Activated T-helper 1 cell treated with Interleukin-2 at 50 U/mL for 16 hours (primary cell): ENCODE measurements around the gene PDS5B.

Experiments
- DNase-seq: peaks from one replicate; pipeline ENCODE4 v3.0.0-alpha.2; 2020; ENCODE audit warnings: low read depth

PDS5B gene

GRCh38 chr13:32592082-32592481 is 5.8 kb downstream of the PDS5B start:
- DNase-seq, result no peak

GRCh38 chr13:32594157-32594738 is 8.0 kb downstream of the PDS5B start:
- no peak for DNase-seq

DNA sequence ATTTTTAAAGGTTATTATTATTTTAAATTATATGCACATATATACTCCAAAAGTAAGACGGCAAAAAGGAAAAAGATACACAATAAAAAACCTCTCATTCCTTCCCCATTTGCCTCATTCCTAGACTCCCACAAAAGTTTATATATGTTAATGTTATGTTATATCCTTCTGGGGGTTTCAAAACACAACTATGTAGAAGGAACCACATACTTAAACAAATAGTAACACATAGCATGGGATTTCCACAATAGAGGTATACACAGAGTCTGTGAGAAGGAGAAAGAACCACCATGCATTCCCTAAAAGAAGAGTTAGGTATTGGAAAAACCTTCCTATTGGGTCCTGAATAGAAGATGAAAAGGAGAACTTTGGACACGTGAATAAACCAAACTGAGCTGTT is 9.1 kb downstream of the PDS5B start:
- DNase-seq, result no peak

- DNase-seq, result no peak
Observed at GRCh38 chr13:32600890-32601289, 14.6 kb downstream of the PDS5B start.

DNA sequence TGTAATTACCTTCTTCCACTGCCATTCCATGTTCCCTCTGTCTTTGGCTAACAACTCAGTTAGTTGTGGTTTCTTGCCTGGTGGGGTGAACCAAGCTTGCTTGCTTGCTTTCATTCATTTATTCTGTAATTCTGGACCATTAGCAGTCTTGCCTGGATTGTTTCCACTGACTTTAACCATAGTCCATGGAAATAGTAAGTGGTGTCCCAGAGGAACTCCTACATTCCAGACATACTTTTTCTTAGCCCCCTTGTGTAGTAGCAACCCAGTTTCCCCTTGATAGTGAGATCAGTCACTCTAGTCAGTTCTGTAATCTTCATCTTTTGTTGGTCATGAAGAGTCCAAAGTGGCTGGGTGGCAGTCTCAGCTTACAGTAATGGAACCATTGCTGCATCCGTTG is 23.2 kb downstream of the PDS5B start:
- DNase-seq, result no peak

GRCh38 chr13:32610538-32610937 is 24.3 kb downstream of the PDS5B start:
- DNase-seq, result no peak

GRCh38 chr13:32610977-32611376 is 24.7 kb downstream of the PDS5B start:
- no peak for DNase-seq

DNA sequence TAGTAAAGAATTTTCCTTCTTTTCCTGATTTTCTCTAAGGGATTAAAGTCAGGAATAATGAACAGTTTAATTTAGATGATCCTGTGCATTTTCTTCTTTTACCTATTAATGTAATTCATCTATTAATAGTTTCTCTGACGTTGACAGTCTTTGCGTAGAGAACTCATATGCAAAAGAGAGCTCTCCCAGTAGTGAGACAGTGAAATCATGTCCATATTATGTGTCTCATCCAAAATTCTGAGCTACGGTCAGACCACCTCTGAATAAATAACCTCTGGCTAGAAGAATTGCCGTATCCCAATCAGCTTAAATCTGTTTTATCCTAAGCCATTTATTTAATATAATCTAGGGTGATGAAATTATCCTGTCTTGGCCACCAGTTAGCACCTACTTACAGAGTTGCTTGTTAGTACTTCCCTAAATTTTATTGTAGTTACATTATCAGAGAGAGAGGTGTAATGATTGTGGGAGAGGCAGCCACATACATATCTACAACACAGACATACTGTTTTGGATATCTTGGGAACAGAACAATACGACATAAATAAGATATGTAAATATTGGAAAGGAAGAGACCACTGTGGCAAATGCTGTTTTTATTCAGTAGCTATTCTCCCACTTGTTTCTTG is 30.7 kb downstream of the PDS5B start:
- no peak for DNase-seq

DNA sequence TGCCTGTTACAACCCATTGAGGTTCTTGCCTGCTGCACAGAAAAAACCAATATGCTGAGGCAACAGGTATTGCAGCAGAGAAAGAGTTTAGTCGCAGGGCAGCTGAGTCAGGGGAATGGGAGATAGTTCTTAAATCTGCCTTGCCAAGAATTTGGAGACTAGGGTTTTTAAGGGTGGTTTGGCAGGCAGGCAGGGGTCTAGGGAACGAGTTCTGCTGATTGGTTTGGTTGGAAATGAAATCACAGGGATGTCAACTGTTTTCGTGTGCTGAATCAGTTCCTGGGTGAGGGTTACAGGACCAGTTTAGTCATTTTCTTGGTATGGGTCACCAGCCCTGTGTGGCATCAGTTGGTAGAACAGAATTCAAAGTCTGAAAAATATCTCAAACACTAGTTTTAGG is 36.6 kb downstream of the PDS5B start:
- DNase-seq, result no peak

DNA sequence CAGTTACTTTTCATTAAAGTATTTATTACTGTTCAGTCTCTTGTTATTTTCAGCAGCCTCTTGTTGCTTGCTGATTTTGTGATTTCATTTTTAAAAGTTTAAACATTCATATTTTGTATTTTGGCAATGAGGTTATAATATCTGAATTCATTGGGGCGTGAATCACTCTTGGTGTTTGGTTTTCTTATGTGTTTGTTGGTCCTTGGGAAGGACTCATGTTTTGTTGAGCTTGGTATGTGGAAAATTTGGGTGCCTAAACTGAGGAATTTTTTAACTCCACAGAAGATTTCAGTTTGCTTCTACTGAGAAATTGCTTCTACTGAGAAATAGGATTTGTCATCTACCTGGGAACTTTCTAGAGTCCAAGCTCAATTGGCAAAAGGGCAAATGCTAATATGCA is 38.2 kb downstream of the PDS5B start:
- no peak for DNase-seq

DNA sequence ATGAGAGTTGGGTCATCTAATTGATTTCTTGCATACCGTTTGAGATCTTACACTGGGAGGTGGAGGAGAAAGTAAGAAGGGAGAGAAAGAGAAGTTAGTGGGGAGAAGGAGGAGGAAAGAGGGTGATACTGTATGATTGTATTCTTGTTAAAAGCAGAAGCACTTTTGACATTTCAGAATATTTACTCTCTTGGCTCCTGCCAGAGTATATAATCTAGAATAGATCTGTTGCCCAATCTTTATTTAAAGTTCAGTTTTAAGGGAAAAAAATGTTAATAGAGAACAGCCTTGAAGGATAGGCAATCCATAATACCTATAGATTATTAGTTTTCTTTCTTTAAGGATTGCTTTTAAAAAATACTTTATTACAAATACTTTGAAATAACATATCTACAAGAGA is 41.5 kb downstream of the PDS5B start:
- no peak for DNase-seq

DNA sequence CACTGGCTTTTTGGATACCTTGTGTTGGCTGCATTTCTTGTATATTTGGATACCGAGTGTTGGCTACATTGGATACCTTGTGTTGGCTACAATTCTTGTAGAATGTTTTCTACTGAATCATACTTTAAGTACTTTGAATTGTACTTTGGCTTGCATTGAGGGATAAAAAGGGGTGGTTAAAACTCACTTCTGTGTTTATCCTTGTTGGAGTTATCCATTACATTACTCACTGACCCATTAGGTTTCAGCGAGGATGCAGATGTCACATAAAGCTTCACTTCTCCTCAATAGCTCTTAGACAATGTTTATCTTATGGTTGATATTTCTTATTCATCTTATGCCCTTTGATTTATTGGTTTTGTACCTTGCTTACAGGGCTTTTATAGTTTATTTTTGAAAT is 43.1 kb downstream of the PDS5B start:
- no peak for DNase-seq

GRCh38 chr13:32629866-32630265 is 43.6 kb downstream of the PDS5B start:
- DNase-seq, result no peak

GRCh38 chr13:32632343-32632909 is 46.2 kb downstream of the PDS5B start:
- no peak for DNase-seq

GRCh38 chr13:32636711-32637110 is 50.5 kb downstream of the PDS5B start:
- no peak for DNase-seq

DNA sequence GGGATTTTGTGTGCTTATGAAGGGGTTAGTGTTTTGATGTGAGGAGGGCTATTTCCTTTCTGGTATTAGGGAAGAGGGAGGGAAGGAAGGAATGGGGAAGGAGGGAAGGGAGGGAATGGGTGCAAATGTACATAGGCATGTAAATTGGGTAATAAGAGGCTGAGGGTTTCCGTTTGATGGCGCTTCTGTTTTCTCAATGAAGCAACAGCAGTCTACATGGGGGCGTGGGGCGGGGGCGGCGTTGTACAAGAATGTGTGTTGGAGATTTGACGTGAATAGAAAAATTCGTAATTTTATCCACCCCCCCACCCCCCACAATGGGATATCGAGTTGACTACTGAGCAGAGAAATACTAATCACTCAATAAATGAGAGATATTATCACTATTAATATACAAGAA is 52.5 kb downstream of the PDS5B start:
- no peak for DNase-seq

DNA sequence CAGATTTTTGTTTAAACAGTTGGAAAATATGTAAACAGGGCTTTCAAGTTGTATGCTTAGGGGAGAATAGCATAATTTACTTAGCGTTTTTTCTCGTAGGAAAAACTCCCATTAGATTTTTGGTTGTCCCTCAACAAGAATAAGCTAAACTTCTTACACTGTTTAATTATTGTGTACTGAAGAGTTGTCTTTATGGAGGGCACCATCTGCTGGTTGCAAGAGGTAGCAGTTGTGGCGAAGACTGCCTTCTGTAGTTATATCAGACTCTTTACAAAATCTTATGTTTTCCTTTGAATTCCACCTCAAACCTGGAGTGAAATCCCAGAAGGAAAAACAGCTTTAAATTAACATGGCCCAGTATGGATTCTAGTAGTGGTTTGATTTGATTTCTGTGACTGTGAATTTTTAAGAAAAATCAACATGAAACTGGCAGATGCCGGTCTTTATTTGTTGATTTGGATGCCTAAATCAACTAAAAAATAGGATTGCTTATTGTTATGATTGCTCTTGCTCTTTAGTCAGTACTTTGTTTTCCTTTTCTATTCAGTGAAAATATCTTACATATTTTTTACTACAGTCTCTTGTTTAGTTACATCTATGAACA is 53.4 kb downstream of the PDS5B start:
- peak; percentile 15 for DNase-seq

- no peak for DNase-seq
Observed at GRCh38 chr13:32642316-32642715, 56.1 kb downstream of the PDS5B start.

- DNase-seq, result no peak
Observed at GRCh38 chr13:32642858-32643257, 56.6 kb downstream of the PDS5B start.

DNA sequence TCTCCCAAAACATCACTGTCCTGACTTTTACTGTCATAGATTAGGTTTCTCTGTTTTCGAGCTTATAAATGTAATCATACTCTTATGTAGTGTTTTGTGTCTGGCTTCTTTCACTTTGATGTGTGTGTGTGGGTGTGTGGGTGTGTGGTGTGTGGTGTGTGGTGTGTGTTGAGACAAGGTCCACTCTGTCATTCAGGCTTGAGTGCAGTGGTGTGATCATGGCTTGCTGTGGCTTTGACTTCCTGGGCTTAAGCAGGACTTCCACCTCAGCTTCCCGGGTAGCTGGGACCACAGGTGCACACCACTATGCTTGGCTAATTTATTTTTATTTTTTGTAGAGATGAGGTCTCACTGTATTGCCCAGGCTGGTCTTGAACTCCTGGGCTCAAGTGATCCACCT is 59.6 kb downstream of the PDS5B start:
- DNase-seq, result no peak

- DNase-seq, result no peak
Observed at GRCh38 chr13:32647926-32648325, 61.7 kb downstream of the PDS5B start.

GRCh38 chr13:32650705-32651311 is 64.6 kb downstream of the PDS5B start:
- peak; percentile 15 for DNase-seq

DNA sequence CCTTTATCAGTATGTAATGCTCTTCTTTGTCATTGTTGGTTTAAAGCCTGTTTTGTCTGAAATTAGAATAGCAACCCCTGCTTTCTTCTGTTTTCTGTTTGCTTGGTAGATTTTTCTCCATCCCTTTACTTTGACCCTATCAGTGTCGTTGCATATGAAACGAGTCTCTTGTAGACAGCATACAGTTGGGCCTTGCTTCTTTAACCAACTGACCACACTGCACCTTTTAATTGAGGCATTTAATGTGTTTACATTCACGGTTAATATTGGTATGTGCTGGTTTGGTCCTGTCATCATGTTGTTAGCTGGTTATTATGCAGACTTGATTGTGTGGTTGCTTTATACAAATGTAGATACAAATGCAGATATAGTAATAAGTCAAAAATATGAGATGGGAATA is 71.1 kb downstream of the PDS5B start:
- no peak for DNase-seq
